ENCODE measurements around the gene UBE3D.

GRCh38 chr6:83096791-83097190, 31.1 kb upstream of the UBE3D start:
- no peak for TF ChIP-seq RCOR1 (IDR thresholded peaks at IDR 0.05; ENCODE audit: low read depth, low read length)
- TF ChIP-seq, protein P1, sequence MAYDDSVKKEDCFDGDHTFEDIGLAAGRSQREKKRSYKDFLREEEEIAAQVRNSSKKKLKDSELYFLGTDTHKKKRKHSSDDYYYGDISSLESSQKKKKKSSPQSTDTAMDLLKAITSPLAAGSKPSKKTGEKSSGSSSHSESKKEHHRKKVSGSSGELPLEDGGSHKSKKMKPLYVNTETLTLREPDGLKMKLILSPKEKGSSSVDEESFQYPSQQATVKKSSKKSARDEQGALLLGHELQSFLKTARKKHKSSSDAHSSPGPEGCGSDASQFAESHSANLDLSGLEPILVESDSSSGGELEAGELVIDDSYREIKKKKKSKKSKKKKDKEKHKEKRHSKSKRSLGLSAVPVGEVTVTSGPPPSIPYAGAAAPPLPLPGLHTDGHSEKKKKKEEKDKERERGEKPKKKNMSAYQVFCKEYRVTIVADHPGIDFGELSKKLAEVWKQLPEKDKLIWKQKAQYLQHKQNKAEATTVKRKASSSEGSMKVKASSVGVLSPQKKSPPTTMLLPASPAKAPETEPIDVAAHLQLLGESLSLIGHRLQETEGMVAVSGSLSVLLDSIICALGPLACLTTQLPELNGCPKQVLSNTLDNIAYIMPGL (CRISPR knock-in tag; IDR thresholded peaks at IDR 0.05; ENCODE audit: borderline replicate concordance) = no peak
- TF ChIP-seq, protein P2, sequence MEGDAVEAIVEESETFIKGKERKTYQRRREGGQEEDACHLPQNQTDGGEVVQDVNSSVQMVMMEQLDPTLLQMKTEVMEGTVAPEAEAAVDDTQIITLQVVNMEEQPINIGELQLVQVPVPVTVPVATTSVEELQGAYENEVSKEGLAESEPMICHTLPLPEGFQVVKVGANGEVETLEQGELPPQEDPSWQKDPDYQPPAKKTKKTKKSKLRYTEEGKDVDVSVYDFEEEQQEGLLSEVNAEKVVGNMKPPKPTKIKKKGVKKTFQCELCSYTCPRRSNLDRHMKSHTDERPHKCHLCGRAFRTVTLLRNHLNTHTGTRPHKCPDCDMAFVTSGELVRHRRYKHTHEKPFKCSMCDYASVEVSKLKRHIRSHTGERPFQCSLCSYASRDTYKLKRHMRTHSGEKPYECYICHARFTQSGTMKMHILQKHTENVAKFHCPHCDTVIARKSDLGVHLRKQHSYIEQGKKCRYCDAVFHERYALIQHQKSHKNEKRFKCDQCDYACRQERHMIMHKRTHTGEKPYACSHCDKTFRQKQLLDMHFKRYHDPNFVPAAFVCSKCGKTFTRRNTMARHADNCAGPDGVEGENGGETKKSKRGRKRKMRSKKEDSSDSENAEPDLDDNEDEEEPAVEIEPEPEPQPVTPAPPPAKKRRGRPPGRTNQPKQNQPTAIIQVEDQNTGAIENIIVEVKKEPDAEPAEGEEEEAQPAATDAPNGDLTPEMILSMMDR (IDR thresholded peaks at IDR 0.05) = no peak

Data from A549 (cell line).